ENCODE data around the gene THSD4.

- TF ChIP-seq CTCF (IDR thresholded peaks at IDR 0.05) (no peak), POLR2A (IDR thresholded peaks at IDR 0.05) (no peak)
Measured at GRCh38 chr15:71549697-71550096, 434.4 kb downstream of the THSD4 start.
